SK-N-SH treated with all-trans-retinoic acid at 6 μM for 48 hours (cell line): ENCODE data around the gene TNRC6B.

Experiments
- ATAC-seq: fragments of 200-7000 bp; cut with Tn5 transposase; 3 replicates; pipeline ENCODE4 v1.9.1; 2020; ENCODE audit warnings: mild to moderate bottlenecking, moderate library complexity
- ARNTL ChIP-seq: fragments of 450-650 bp; formaldehyde crosslinking; IDR thresholded peaks from 2 replicates; pipeline ENCODE4 v1.5.0; 2020; ENCODE audit warnings: low read depth, mild to moderate bottlenecking, moderate library complexity, borderline replicate concordance
- BACH2 ChIP-seq: fragments of 250-450 bp; sonication (Bioruptor Pico); IDR thresholded peaks from 2 replicates; pipeline ENCODE4 v1.9.0; 2021; ENCODE audit warnings: mild to moderate bottlenecking, borderline replicate concordance
- CSRNP3 ChIP-seq: fragments of 250-450 bp; sonication (Bioruptor Pico); IDR thresholded peaks from 2 replicates; pipeline ENCODE4 v1.5.1; 2021; ENCODE audit warnings: mild to moderate bottlenecking, moderate library complexity
- ESRRG ChIP-seq: fragments of 250-450 bp; sonication (Bioruptor Pico); IDR thresholded peaks from 2 replicates; pipeline ENCODE4 v1.6.1; 2021; ENCODE audit warnings: mild to moderate bottlenecking
- ISL1 ChIP-seq: fragments of 250-450 bp; sonication (Bioruptor Pico); IDR thresholded peaks from 2 replicates; pipeline ENCODE4 v2.1.2; 2022; ENCODE audit warnings: mild to moderate bottlenecking, moderate library complexity
- OSR1 ChIP-seq: fragments of 250-450 bp; sonication (Bioruptor Pico); IDR thresholded peaks from 2 replicates; pipeline ENCODE4 v1.8.0; 2022; ENCODE audit warnings: moderate library complexity, mild to moderate bottlenecking, inconsistent platforms
- PATZ1 ChIP-seq: fragments of 250-450 bp; sonication (Bioruptor Pico); IDR thresholded peaks from 2 replicates; pipeline ENCODE4 v1.8.0; 2020; ENCODE audit warnings: mild to moderate bottlenecking, moderate library complexity, borderline replicate concordance
- POU6F1 ChIP-seq: fragments of 250-450 bp; sonication (Bioruptor Pico); IDR thresholded peaks from 2 replicates; pipeline ENCODE4 v1.8.0; 2021; ENCODE audit warnings: low read depth, mild to moderate bottlenecking, moderate library complexity, borderline replicate concordance
- PPARA ChIP-seq: fragments of 250-450 bp; sonication (Bioruptor Pico); IDR thresholded peaks from 2 replicates; pipeline ENCODE4 v1.5.0; 2020; ENCODE audit warnings: mild to moderate bottlenecking, borderline replicate concordance
- RARB ChIP-seq: fragments of 250-450 bp; sonication (Bioruptor Pico); IDR thresholded peaks from 2 replicates; pipeline ENCODE4 v1.8.0; 2021; ENCODE audit warnings: mild to moderate bottlenecking, moderate library complexity
- SNAI2 ChIP-seq: fragments of 250-450 bp; sonication (Bioruptor Pico); IDR thresholded peaks from 2 replicates; pipeline ENCODE4 v1.5.0; 2020; ENCODE audit warnings: mild to moderate bottlenecking, moderate library complexity
- TCF4 ChIP-seq: fragments of 250-450 bp; sonication (Bioruptor Pico); IDR thresholded peaks from 2 replicates; pipeline ENCODE4 v1.8.0; 2021; ENCODE audit warnings: mild to moderate bottlenecking, moderate library complexity, borderline replicate concordance
- TOX ChIP-seq: fragments of 250-450 bp; sonication (Bioruptor Pico); IDR thresholded peaks from 2 replicates; pipeline ENCODE4 v1.8.0; 2021; ENCODE audit warnings: mild to moderate bottlenecking, moderate library complexity, borderline replicate concordance
- TSHZ2 ChIP-seq: fragments of 250-450 bp; sonication (Bioruptor Pico); IDR thresholded peaks from 2 replicates; pipeline ENCODE4 v1.5.0; 2020; ENCODE audit warnings: mild to moderate bottlenecking, moderate library complexity
- ZC3H10 ChIP-seq: fragments of 250-450 bp; sonication (Bioruptor Pico); IDR thresholded peaks from 2 replicates; pipeline ENCODE4 v1.5.1; 2021; ENCODE audit warnings: mild to moderate bottlenecking, moderate library complexity
- ZFP30 ChIP-seq: fragments of 450-650 bp; formaldehyde crosslinking; IDR thresholded peaks from 2 replicates; pipeline ENCODE4 v1.5.0; 2022; ENCODE audit warnings: mild to moderate bottlenecking, moderate library complexity
- ZNF565 ChIP-seq: fragments of 450-650 bp; formaldehyde crosslinking; conservative IDR thresholded peaks from 2 replicates; pipeline ENCODE4 v1.5.0; 2020; ENCODE audit warnings: low read depth, mild to moderate bottlenecking, moderate library complexity
- ZNF70 ChIP-seq: fragments of 450-650 bp; formaldehyde crosslinking; IDR thresholded peaks from 2 replicates; pipeline ENCODE4 v1.5.0; 2020; ENCODE audit warnings: mild to moderate bottlenecking, moderate library complexity
- ZNF8 ChIP-seq: fragments of 450-650 bp; formaldehyde crosslinking; IDR thresholded peaks from 2 replicates; pipeline ENCODE4 v1.5.0; 2020; ENCODE audit warnings: mild to moderate bottlenecking, moderate library complexity

Gene TNRC6B

GRCh38 chr22:40314041-40314440 lies 136.3 kb downstream of the TNRC6B start (continued):
- TF ChIP-seq PATZ1 (no peak), ARNTL (CRISPR knock-in tag) (no peak), SNAI2 (no peak), CSRNP3 (CRISPR knock-in tag) (no peak), ZNF565 (CRISPR knock-in tag) (no peak), ZC3H10 (CRISPR knock-in tag) (no peak), BACH2 (CRISPR knock-in tag) (no peak)

GRCh38 chr22:40320687-40321086 lies 143.0 kb downstream of the TNRC6B start:
- no peak for TF ChIP-seq ZNF565 (CRISPR knock-in tag)
- TF ChIP-seq RARB (CRISPR knock-in tag): no peak
- TF ChIP-seq TSHZ2 (CRISPR knock-in tag): no peak
- TF ChIP-seq ISL1: no peak
- no peak for TF ChIP-seq BACH2 (CRISPR knock-in tag)
- no peak for TF ChIP-seq PPARA (CRISPR knock-in tag)
- no peak for TF ChIP-seq CSRNP3 (CRISPR knock-in tag)
- TF ChIP-seq SNAI2: no peak
- no peak for TF ChIP-seq TCF4 (CRISPR knock-in tag)
- ATAC-seq: no peak

- TF ChIP-seq OSR1 (CRISPR knock-in tag): no peak
- no peak for TF ChIP-seq ESRRG
- TF ChIP-seq PPARA (CRISPR knock-in tag): no peak
- no peak for TF ChIP-seq BACH2 (CRISPR knock-in tag)
- TF ChIP-seq SNAI2: no peak
- TF ChIP-seq ISL1: no peak
- no peak for TF ChIP-seq POU6F1 (CRISPR knock-in tag)
- no peak for TF ChIP-seq RARB (CRISPR knock-in tag)
- TF ChIP-seq ZFP30: no peak
- no peak for TF ChIP-seq ZNF70 (CRISPR knock-in tag)
- no peak for TF ChIP-seq ZNF8 (CRISPR knock-in tag)
- TF ChIP-seq TOX (CRISPR knock-in tag): no peak
- no peak for TF ChIP-seq TSHZ2 (CRISPR knock-in tag)
- TF ChIP-seq ZC3H10 (CRISPR knock-in tag): no peak
Measured at GRCh38 chr22:40322021-40322420, 144.3 kb downstream of the TNRC6B start.

More at GRCh38 chr22:40322021-40322420, 144.3 kb downstream of the TNRC6B start:
- ATAC-seq: no peak
